HG02981 (cell line): ENCODE data around the gene PRR9.
"Not testable (repeated sequence)": the region's sequence is repeated elsewhere in the genome, so short reads cannot be mapped to it uniquely, and the experiment has no call there.

ENCODE experiments used
- ATAC-seq: cut with Tn5 transposase; IDR thresholded peaks from one replicate; pipeline ENCODE4 v1.9.1; 2021; ENCODE audit warnings: mild to moderate bottlenecking, moderate library complexity; ENCODE audit not compliant: unreplicated experiment

The PRR9 gene, protein sequence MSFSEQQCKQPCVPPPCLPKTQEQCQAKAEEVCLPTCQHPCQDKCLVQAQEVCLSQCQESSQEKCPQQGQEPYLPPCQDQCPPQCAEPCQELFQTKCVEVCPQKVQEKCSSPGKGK

DNA sequence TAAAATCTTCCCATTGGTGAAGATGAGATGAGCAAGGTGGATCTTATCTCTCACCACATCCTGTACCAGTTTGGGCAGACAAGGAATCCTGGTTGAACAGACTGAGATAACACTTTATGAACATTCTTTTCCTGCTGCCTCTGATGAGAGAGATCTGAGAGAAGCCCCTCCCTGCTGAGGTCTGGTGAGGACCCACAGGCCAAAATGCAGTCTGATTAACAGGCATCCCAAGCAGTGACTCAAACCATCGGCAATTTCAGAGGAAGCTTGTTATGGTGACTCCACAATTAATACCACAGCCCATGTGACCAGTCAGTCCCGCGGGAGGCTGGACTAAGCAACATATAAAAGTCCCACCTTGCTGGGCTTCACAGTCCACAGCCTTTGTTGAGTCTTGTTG lies at the start of gene PRR9:
Gene PRR9, plus strand, starts transcription at position 373 of the 400 bp plus-strand sequence. CDS start 561 bp downstream, outside the sequence.
- no peak for ATAC-seq

DNA sequence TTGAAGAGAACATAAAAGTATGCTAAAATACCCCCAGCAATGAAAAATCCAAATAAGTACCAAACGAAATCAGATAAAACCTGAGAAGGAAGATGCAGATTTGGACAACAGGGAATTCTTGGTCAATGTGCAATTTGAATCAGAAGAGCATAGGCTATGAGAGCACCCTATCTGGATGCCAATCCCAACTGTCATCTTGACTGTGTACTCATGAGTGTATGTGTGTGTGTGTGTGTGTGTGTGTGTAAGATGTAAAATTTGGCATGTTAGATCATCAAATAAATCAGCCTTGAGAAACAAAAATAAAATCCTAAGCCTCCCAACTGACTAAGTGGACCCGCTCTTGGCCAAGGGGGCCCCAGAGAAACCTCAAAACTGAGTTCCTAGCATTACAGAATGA lies 48.7 kb upstream of the PRR9 start:
- no peak for ATAC-seq

DNA sequence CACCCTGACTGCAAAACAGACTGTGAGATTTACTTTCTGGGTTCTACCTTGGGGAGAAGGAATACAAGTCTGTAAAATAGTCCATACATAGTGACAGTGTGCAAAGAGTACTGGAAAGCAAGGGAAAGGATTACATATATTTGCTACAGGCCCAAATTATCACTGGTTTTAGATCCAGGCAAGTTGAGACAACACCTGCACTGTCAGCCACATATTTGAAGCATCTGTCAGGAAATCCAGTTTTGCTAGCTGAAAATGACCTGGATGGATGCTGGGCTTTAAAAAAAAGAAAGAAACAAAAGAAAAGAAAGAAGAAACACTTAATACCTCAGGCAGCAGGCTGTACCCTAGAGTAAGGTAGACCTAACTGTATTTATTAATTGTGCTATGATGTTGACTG lies 42.8 kb upstream of the PRR9 start:
- no peak for ATAC-seq

DNA sequence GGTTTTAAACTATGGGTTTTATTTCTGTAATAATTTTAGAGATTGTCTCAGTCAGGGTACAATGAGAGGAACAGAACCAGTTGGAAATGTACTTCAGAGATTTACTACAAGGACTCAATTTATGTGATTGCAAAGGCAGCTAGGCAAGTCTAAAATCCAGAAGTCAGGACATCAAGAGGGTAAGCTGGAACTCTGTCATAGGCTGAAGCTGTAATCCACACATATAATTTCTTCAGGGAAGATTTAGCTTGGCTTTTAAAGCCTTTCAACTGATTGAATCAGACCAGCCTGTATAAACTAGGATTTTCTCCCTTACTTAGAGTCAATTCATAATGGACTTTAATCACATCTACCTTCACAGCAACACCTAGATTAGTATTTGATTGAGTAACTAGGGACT lies 38.5 kb upstream of the PRR9 start:
- ATAC-seq = no peak

DNA sequence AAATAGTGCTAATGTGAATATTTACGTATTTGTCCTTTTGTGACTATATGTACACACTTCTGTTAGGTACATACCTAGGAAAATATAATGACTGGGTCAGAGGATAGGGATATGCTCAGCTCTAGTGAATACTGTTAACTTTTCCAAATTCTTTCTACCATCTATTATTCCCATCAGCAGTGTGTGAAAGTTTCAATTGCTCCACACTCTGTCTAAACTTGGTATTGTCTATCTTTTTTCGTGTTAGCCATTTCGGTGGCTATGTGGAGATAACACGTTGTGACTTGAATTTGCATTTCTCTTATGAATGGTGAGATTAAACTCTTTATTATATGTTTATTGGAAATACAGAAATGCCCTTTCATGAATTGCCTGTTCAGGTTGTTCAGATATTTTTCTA lies 36.8 kb upstream of the PRR9 start:
- no peak for ATAC-seq

DNA sequence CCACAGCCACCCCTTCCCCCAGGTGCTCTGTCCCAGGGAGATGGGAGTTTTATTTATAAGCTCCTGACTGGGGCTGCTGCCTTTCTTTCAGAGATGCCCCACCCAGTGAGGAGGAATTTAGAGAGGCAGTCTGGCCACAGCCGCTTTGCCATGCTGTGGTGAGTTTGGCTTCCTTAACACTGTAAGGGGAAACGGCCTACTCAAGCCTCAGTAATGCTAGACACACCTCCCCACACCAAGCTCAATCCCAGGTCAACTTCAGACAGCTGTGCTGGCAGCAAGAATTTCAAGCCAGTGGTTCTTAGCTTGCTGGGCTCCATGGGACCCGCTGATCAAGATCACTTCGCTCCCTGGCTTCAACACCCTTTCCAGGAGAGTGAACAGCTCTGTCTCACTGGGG lies 29.1 kb upstream of the PRR9 start:
- ATAC-seq = not testable (repeated sequence)

- ATAC-seq = no peak
Observed at GRCh38 chr1:153190373-153190772, 27.0 kb upstream of the PRR9 start.

GRCh38 chr1:153192697-153193096 lies 24.7 kb upstream of the PRR9 start:
- no peak for ATAC-seq

- ATAC-seq = no peak
Observed at GRCh38 chr1:153194331-153195050, 22.9 kb upstream of the PRR9 start.

- ATAC-seq = no peak
Observed at GRCh38 chr1:153195216-153195615, 22.2 kb upstream of the PRR9 start.

DNA sequence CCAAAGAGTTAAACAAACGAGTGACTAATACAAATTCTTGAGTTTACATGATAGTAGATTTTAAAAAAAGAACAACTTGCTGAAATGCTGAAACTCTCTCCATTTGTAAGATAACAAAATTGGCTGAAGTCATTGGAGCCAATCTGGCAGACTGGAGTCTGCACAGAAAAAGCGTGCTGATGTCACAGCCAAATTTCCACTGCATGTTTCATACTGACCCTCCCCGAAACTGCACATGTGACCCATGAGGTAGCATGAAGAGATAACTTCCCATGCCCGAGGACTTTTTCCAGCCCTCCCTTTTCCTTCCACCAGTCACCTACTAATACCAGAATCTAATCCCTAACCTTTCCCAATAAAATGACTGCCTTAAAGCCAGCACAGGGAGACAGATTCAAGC lies 15.4 kb upstream of the PRR9 start:
- no peak for ATAC-seq

DNA sequence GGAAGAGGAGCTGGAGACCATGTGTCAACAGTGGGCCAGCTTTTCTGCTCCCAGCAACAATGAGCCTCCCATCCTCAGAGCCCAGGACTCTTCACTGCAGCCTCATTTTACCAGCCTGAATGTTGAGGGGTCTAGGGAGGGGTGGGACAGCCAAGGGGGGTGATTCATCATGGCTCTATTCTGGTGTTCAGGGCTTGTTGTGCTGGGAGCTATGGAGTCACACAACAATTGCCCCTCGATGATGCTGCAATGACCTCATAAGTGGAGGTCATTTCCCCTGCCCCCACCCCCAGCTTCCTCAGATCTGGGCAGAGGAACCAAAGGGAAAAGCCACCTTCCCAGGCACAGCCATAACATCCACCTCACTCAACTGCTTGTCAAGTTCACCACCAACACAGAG lies 14.3 kb upstream of the PRR9 start, which contains the start of gene LELP1:
Gene LELP1, plus strand, starts transcription at position 301 of the 400 bp plus-strand sequence. CDS start 1,278 bp downstream, outside the sequence.
- no peak for ATAC-seq

- no peak for ATAC-seq
Observed at GRCh38 chr1:153206631-153207030, 10.8 kb upstream of the PRR9 start.

- no peak for ATAC-seq
Observed at GRCh38 chr1:153210206-153210605, 7.2 kb upstream of the PRR9 start.

DNA sequence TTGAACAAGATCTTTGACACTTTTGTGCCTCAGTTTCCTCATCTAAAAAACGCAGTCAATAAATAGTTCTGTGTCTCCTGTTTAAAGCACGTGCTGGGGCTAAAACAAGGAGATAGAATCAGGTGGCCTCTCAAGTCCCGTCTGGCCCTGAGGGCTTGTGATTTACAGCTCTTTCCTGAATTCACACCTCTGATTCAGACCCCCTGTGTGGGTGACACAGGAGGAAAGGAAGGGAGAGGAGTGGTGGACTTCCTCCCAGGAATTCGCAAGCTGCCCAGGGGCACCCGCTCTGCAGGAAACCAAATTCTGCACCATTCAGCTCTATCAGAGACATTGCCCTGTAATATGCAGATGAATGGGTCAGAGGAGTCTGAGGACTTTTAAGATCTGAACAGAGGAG lies 5.2 kb upstream of the PRR9 start:
- no peak for ATAC-seq

GRCh38 chr1:153213519-153213918 lies 3.9 kb upstream of the PRR9 start:
- ATAC-seq = no peak

DNA sequence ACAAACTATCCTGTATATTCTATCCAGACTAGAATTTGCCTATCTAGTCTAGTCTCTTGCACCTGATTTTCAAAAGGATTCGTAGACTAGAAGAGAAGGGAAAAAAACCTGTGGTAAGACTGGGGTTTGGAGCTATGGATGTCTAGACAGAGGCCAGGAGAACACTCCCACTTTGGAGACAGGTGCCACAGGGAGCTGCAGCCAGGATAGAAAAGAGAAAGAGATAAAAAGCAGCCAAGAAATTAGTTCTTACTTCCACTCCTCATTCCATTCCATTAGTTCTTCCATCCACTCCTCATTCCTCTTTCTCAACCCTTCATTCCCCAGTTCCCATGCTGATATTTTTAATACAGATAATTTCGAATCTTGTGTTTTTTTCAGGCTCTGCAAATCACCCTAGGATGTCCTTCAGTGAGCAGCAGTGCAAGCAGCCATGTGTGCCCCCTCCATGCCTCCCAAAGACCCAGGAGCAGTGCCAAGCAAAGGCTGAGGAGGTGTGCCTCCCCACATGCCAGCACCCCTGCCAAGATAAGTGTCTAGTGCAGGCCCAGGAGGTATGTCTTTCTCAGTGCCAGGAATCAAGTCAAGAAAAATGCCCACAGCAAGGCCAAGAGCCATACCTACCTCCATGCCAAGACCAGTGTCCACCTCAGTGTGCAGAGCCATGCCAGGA lies 496 bp downstream of the PRR9 start:
- no peak for ATAC-seq

- ATAC-seq = no peak
Observed at GRCh38 chr1:153220606-153221303, 3.4 kb downstream of the PRR9 start.

- peak; percentile 85 for ATAC-seq
Observed at GRCh38 chr1:153223040-153223891, 5.9 kb downstream of the PRR9 start.

DNA sequence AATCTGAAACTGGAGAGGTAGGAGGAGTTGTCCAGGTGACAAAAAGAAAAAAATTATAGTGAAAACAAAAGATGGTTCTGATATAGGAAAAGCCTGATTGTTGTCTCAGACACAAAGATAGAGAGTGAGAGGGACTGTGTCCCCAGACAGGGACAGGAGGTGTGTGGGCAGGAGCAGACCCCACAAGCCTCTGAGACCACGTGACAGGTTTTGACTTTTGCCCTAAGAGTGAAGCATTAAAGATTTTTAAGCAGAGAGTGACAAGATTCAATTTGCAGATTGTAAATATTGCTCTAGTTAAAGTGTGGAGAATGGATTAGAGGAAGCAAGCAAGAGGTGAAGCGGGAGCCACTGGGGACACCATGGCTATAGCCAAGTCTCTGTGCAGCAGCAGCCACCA lies 10.4 kb downstream of the PRR9 start:
- no peak for ATAC-seq

DNA sequence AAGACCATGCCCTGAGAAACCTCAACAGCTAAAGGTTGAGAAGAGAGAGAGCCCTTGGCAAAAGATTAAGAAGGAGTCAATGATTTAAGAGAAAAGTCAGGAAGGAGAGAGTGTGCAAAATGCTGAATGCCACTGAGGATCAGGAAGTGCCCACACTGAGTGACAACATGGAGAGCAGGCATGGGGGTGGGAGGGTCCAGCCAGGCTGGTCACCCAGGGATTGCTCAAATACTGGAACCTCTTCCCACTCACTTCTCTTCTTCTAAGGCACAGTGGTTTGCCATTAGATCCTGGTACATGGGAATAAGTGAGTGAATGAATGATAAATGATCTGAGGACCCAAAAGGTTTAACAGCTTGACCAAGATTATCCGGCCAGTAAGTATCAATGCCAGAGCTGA lies 11.1 kb downstream of the PRR9 start:
- no peak for ATAC-seq
